GM23338 (cell line): ENCODE data around the gene KRTAP4-3. TPM values are rescaled to one million over a fixed set of nuclear protein-coding genes. Genes with fewer than 3 reads are reported as not detected.
"Not testable (repeated sequence)": the region's sequence is repeated elsewhere in the genome, so short reads cannot be mapped to it uniquely, and the experiment has no call there.

Experiments
- ATAC-seq: fragments of 200-7000 bp; cut with Tn5 transposase; 3 replicates; pipeline ENCODE4 v1.9.1; 2020
- DNase-seq: peaks from one replicate; pipeline ENCODE4 v3.0.0-alpha.2; 2015; ENCODE audit warnings: low spot score
- H2AFZ ChIP-seq: fragments of 200-600 bp; sonication (generic); 2 replicates; pipeline ENCODE4 v1.8.0; 2016; ENCODE audit warnings: antibody characterized with exemption, mild to moderate bottlenecking, moderate library complexity
- H3F3A ChIP-seq: fragments of 200-600 bp; sonication (generic); replicated peaks from 2 replicates; pipeline ENCODE4 v1.8.0; 2017; ENCODE audit warnings: antibody characterized with exemption, mixed run types, low read depth
- H3K27ac ChIP-seq: fragments of 200-600 bp; sonication (generic); 2 replicates; pipeline ENCODE4 v1.6.1; 2016; ENCODE audit warnings: low read depth
- H3K27me3 ChIP-seq: fragments of 200-600 bp; sonication (generic); 2 replicates; pipeline ENCODE4 v1.8.0; 2016; ENCODE audit warnings: mild to moderate bottlenecking, mixed run types, moderate library complexity; ENCODE audit not compliant: insufficient read depth
- H3K36me3 ChIP-seq: fragments of 200-600 bp; sonication (generic); 2 replicates; pipeline ENCODE4 v1.8.0; 2016; ENCODE audit warnings: mild to moderate bottlenecking; ENCODE audit not compliant: insufficient read depth
- H3K4me1 ChIP-seq: fragments of 200-600 bp; sonication (generic); 2 replicates; pipeline ENCODE4 v1.8.0; 2016; ENCODE audit warnings: mild to moderate bottlenecking, moderate library complexity; ENCODE audit not compliant: insufficient read depth
- H3K4me2 ChIP-seq: fragments of 200-600 bp; sonication (generic); 2 replicates; pipeline ENCODE4 v1.7.1; 2017; ENCODE audit warnings: mixed run types
- H3K4me3 ChIP-seq: fragments of 200-600 bp; sonication (generic); 2 replicates; pipeline ENCODE4 v1.6.1; 2016; ENCODE audit warnings: mixed run types
- H3K79me2 ChIP-seq: fragments of 200-600 bp; sonication (generic); replicated peaks from 2 replicates; pipeline ENCODE4 v1.8.0; 2017; ENCODE audit warnings: mild to moderate bottlenecking; ENCODE audit not compliant: insufficient read depth
- H3K9me2 ChIP-seq: fragments of 200-600 bp; sonication (generic); 2 replicates; pipeline ENCODE4 v1.8.0; 2017; ENCODE audit not compliant: insufficient read depth
- H4K20me1 ChIP-seq: fragments of 200-600 bp; sonication (generic); replicated peaks from 2 replicates; pipeline ENCODE4 v1.8.0; 2017; ENCODE audit warnings: mild to moderate bottlenecking; ENCODE audit not compliant: insufficient read depth
- H3K27ac Mint-ChIP-seq: 2 replicates; pipeline ENCODE4 v1.8.0; 2020; ENCODE audit warnings: inconsistent platforms, mild to moderate bottlenecking, moderate library complexity, mixed read lengths
- H3K27me3 Mint-ChIP-seq: 3 replicates; pipeline ENCODE4 v1.8.0; 2022; ENCODE audit warnings: low read depth, mild to moderate bottlenecking, moderate library complexity, mixed read lengths, inconsistent platforms; ENCODE audit not compliant: insufficient read depth, poor library complexity
- H3K36me3 Mint-ChIP-seq: 3 replicates; pipeline ENCODE4 v1.8.0; 2021; ENCODE audit warnings: low read depth, mild to moderate bottlenecking, inconsistent platforms, moderate library complexity, mixed read lengths
- H3K4me1 Mint-ChIP-seq: 3 replicates; pipeline ENCODE4 v1.8.0; 2020; ENCODE audit warnings: mild to moderate bottlenecking, inconsistent platforms, mixed read lengths
- H3K4me3 Mint-ChIP-seq: 3 replicates; pipeline ENCODE4 v1.8.0; 2021; ENCODE audit warnings: moderate library complexity, mild to moderate bottlenecking, inconsistent platforms, mixed read lengths
- H3K9me3 Mint-ChIP-seq: 3 replicates; pipeline ENCODE4 v1.8.0; 2020; ENCODE audit warnings: moderate library complexity, mild to moderate bottlenecking, inconsistent platforms, mixed read lengths
- CREB1 ChIP-seq: fragments of 250-450 bp; sonication (Bioruptor Pico); IDR thresholded peaks from 2 replicates; pipeline ENCODE4 v1.5.0; 2020; ENCODE audit warnings: low read depth, mild to moderate bottlenecking, moderate library complexity
- CTCF ChIP-seq, 2 experiments: fragments of 200-600 bp in 1 of 2; sonication (generic) in 1 of 2; conservative IDR thresholded peaks; 2 replicates each; pipeline versions ENCODE4 v1.5.1 to v1.6.1; 2016 to 2017; ENCODE audit warnings: antibody characterized with exemption in 2 of 2, low read depth in 2 of 2, mild to moderate bottlenecking in 2 of 2, moderate library complexity in 1 of 2
- EZH2 ChIP-seq: fragments of 200-600 bp; sonication (generic); IDR thresholded peaks from one replicate; pipeline ENCODE4 v1.8.0; 2017; ENCODE audit warnings: antibody characterized with exemption, mild to moderate bottlenecking, low read depth; ENCODE audit not compliant: unreplicated experiment
- EZH2phosphoT487 ChIP-seq: fragments of 200-600 bp; sonication (generic); IDR thresholded peaks from one replicate; pipeline ENCODE4 v1.8.1; 2018; ENCODE audit warnings: antibody characterized with exemption; ENCODE audit not compliant: unreplicated experiment
- JUNB ChIP-seq: IDR thresholded peaks from one replicate; pipeline ENCODE4 v1.6.1; 2016; ENCODE audit warnings: antibody characterized with exemption; ENCODE audit not compliant: unreplicated experiment
- NANOG ChIP-seq: IDR thresholded peaks from 2 replicates; pipeline ENCODE4 v1.6.1; 2016; ENCODE audit warnings: antibody characterized with exemption, borderline replicate concordance
- POLR2AphosphoS5 ChIP-seq: IDR thresholded peaks from 2 replicates; pipeline ENCODE4 v1.6.1; 2016; ENCODE audit warnings: antibody characterized with exemption, low read depth
- ZNF114 ChIP-seq: fragments of 250-450 bp; sonication (Bioruptor Pico); IDR thresholded peaks from 2 replicates; pipeline ENCODE4 v1.5.0; 2020; ENCODE audit warnings: mild to moderate bottlenecking, moderate library complexity
- ZNF331 ChIP-seq: fragments of 250-450 bp; sonication (Bioruptor Pico); IDR thresholded peaks from 2 replicates; pipeline ENCODE4 v1.5.0; 2020; ENCODE audit warnings: low read depth, mild to moderate bottlenecking, moderate library complexity
- polyA plus RNA-seq: library from polyadenylated mRNA; unstranded; fragments of >200 nt; fragmentation: Nextera tagmentation; extraction: Ambion mirVana; gene quantifications from 2 replicates; pipeline ENCODE4 v1.2.1, GENCODE V29; 2016
- total RNA-seq: library from RNA; depleted of rRNA; stranded (reverse); fragments of >200 nt; shearing (Covaris generic); gene quantifications from 2 replicates; pipeline ENCODE4 v1.2.3, GENCODE V29; 2014
- TF ChIP-seq, protein P1 (sequence below): IDR thresholded peaks from one replicate; pipeline ENCODE4 v1.6.1; 2018; ENCODE audit warnings: antibody characterized with exemption; ENCODE audit not compliant: unreplicated experiment

KRTAP4-3 gene
- total and polyA plus RNA-seq, 2 experiments from 2014 or later = not detected

GRCh38 chr17:41123292-41123990 is 44.6 kb downstream of the KRTAP4-3 start:
- not testable (repeated sequence) for H3K36me3 ChIP-seq, H3K9me3 Mint-ChIP-seq, H3K4me3 ChIP-seq, H4K20me1 ChIP-seq, H3K27me3 Mint-ChIP-seq, DNase-seq, H3K27ac Mint-ChIP-seq, H3K4me1 ChIP-seq, H3K79me2 ChIP-seq, H3K4me2 ChIP-seq, ATAC-seq, H3K36me3 Mint-ChIP-seq, H3F3A ChIP-seq, H2AFZ ChIP-seq, H3K9me2 ChIP-seq, H3K27me3 ChIP-seq, H3K4me3 Mint-ChIP-seq, H3K27ac ChIP-seq
- H3K4me1 Mint-ChIP-seq = peaks cover 12% of the 10 kb centered on the region

DNA sequence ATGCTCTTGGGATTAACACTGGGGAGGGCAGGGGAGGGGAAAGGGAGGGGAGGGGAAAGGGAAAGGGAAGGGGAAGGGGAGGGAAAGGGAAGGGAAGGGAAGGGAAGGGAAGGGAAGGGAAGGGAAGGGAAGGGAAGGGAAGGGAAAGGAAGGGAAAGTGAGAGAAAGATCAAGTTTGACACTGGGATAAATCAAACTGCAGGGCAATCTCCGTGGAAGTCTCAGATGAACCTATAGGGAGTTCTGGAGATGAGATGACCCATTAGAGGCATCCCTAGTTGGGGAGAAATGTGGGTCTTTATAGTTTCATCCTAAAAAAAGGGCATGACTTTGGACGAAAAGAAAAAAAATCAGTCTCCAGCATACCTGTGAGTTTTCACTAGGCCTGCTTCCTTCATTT is 46.3 kb downstream of the KRTAP4-3 start:
- no peak overlapping the region for H3K27ac Mint-ChIP-seq

GRCh38 chr17:41119696-41120690 is 48.0 kb downstream of the KRTAP4-3 start:
- DNase-seq, H3K79me2 ChIP-seq, H3K4me2 ChIP-seq, H3K9me3 Mint-ChIP-seq, H4K20me1 ChIP-seq, H3K36me3 ChIP-seq, H3K4me3 ChIP-seq, H2AFZ ChIP-seq, H3K27ac Mint-ChIP-seq, H3K9me2 ChIP-seq, H3K36me3 Mint-ChIP-seq, H3K4me3 Mint-ChIP-seq, H3K27me3 ChIP-seq, H3K27ac ChIP-seq, H3K27me3 Mint-ChIP-seq, H3K4me1 ChIP-seq, H3F3A ChIP-seq, ATAC-seq: not testable (repeated sequence)
- H3K4me1 Mint-ChIP-seq = peaks cover 33% of the 10 kb centered on the region

More for the DNA sequence above, 46.3 kb downstream of the KRTAP4-3 start:
- DNase-seq (no peak), ATAC-seq (no peak)
- Mint-ChIP-seq H3K4me3 (no peak overlapping the region), H3K4me1 (peaks cover 20% of the 10 kb centered on the region), H3K27me3 (peaks cover 6% of the 10 kb centered on the region), H3K36me3 (no peaks in the 10 kb centered on the region; the same call in 2 of the 3 replicates), H3K9me3 (no peaks in the 10 kb centered on the region; the same call in 1 of the 3 replicates)
- H3K4me2 ChIP-seq = no peak overlapping the region
- TF ChIP-seq EZH2 = no peak
- no peak for TF ChIP-seq NANOG
- TF ChIP-seq, protein P1, sequence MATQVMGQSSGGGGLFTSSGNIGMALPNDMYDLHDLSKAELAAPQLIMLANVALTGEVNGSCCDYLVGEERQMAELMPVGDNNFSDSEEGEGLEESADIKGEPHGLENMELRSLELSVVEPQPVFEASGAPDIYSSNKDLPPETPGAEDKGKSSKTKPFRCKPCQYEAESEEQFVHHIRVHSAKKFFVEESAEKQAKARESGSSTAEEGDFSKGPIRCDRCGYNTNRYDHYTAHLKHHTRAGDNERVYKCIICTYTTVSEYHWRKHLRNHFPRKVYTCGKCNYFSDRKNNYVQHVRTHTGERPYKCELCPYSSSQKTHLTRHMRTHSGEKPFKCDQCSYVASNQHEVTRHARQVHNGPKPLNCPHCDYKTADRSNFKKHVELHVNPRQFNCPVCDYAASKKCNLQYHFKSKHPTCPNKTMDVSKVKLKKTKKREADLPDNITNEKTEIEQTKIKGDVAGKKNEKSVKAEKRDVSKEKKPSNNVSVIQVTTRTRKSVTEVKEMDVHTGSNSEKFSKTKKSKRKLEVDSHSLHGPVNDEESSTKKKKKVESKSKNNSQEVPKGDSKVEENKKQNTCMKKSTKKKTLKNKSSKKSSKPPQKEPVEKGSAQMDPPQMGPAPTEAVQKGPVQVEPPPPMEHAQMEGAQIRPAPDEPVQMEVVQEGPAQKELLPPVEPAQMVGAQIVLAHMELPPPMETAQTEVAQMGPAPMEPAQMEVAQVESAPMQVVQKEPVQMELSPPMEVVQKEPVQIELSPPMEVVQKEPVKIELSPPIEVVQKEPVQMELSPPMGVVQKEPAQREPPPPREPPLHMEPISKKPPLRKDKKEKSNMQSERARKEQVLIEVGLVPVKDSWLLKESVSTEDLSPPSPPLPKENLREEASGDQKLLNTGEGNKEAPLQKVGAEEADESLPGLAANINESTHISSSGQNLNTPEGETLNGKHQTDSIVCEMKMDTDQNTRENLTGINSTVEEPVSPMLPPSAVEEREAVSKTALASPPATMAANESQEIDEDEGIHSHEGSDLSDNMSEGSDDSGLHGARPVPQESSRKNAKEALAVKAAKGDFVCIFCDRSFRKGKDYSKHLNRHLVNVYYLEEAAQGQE = no peak
- no peak for TF ChIP-seq POLR2AphosphoS5
- no peak for TF ChIP-seq ZNF331
- TF ChIP-seq EZH2phosphoT487 = no peak
- TF ChIP-seq CREB1 (CRISPR knock-in tag) = no peak
- no peak for TF ChIP-seq CTCF (conservative IDR thresholded peaks at IDR 0.05; ENCODE audit: low read depth in 2 of 2)
- no peak for TF ChIP-seq ZNF114
- TF ChIP-seq JUNB = no peak
- H3K36me3 ChIP-seq = no peaks in the 10 kb centered on the region; the same call in 1 of the 2 replicates
- no peaks in the 10 kb centered on the region for H4K20me1 ChIP-seq
- no peak overlapping the region for H3K27ac ChIP-seq
- no peaks in the 10 kb centered on the region for H3K79me2 ChIP-seq
- no peaks in the 10 kb centered on the region for H3K27me3 ChIP-seq
- H3F3A ChIP-seq = no peaks in the 10 kb centered on the region
- no peaks in the 10 kb centered on the region for H3K9me2 ChIP-seq
- no peaks in the 10 kb centered on the region for H3K4me1 ChIP-seq
- no peak overlapping the region for H2AFZ ChIP-seq
- H3K4me3 ChIP-seq = no peak overlapping the region
